ENCODE data around the gene KCNQ1.

The KCNQ1 gene

DNA sequence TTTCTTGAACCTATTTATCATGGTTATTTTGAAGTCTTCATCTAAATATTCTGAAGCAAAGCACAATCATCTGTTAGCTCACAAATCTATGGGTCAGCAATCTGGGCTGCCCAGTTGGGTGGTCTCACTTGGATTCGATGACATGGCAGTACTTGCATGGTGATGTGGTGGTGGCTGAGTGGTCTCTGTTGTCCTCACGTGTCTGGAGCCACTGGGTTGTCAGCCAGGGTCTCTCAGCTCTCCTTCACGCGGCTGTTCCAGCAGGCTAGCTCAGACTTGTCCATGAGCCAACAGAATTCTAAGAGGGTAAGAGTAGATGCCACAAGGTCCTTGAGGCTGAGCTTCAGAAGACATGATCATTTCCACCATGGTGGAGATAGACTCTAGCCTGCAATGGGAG lies 321.4 kb downstream of the KCNQ1 start:
- no peak for DNase-seq (ENCODE audit: low read depth in 2 of 2)

DNA sequence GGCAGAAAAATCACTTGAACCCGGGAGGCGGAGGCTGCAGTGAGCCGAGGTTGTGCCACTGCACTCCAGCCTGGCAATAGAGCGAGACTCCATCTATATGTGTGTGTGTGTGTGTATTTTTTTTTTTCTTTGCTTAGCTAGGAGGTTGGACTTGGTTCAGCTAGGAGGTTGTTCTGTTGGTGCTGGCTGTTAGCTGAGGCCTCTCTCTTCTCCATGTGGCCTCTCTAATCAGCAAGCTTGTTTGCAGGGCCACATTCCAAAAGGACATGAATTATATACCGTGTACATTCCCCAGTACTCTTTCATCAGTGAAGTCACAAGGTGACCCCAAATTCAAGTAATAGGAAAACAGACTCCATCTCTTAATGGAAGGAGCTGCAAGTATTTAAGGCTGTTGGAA lies 322.3 kb downstream of the KCNQ1 start:
- no peak for DNase-seq (ENCODE audit: low read depth in 2 of 2)

DNA sequence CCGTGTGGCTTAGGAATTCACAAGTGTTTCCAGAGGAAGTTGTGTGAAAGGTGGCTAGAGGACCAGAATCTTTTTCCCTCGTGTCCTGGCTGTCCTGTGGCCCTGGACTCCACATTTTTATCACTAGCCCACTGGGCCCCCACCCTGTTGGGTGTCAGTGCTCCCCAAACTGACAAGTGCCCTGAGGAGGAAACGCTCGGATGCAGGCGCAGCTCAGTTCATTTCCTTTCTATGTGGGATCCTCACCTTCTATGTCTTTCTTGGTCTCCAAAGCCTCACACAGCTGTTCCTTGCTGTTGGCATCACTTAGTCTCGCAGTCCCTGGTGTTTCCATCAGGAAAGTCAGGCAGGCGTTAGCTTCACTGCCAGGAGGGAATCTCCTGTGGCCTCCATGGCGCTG lies 323.0 kb downstream of the KCNQ1 start:
- no peak for DNase-seq (ENCODE audit: low read depth in 2 of 2)

DNA sequence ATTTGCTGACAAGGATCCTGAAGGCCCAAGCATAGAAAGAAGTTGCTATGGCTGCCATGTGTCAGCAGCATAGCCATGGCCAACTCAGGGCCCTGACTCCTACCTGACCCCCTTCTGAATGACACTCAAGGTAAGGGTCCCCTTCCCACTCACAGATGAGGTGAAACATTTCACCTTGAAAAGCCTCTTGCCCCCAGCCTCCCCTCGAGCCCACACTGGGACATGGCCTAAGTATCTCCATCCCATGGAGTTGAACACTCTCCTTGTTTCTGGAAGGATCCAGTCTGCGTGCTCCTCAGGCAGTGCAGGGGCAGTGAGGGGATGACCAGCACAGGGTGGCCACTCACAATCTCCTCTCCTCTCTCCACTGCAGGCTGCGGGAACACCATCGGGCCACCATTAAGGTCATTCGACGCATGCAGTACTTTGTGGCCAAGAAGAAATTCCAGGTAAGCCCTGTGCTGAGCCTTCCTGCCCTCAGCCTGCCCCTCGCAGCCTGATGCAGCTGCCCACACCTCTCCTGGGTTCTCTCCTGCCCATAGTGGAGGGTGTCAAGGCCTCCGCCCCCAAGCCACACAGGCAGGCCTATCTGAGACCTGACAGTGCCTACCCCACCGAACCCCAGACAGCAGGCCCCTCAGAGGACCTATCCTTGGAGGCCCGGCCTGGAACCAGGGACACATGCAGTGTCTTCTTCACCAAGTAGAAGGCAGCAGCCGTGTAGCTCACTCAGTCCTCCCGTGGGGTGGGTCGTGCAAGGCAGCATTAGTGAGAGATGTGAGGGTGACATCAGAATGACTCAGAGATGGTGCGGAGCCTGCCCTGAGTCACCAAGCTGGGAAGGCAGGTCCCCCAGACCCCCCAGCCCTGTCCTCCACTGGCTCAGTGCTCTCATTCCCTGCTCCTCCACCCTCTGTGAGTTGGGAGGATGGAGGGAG lies 323.9 kb downstream of the KCNQ1 start:
- DNase-seq (ENCODE audit: low read depth in 2 of 2) = no peak

DNA sequence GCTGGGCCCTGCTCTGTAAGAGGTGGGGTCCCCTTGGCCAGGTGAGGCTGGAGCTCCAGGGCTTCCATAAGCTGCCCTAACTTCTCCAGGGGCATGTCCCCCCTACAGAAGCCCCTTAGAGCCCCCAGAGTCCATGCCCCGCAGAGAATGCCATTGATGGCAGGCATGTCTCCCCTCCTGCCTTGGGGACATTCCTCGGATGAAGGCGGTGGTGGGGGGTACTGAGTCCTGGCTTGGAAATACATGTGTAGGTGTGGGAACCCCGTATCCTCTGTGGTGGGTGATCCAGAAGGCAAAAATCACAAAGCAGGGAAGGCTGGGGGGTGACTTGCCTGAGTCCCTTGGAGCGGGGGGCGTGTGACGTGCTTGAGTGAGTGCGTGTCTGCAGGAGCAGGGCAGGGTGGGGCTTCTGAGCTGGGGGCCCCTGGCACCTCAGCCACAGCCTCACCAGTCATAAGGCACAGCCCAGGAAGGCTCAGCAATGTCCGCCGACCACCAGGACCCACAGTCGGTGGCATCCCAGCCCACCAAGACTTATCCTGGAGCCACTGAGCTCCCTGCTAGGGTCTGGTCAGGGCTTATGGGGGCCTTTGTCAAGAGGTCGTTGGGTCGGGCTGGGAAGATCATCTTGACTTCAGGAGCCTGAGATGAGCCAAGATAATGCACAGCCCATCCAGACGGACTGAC lies 324.7 kb downstream of the KCNQ1 start:
- DNase-seq (ENCODE audit: low read depth in 2 of 2) = no peak

DNA sequence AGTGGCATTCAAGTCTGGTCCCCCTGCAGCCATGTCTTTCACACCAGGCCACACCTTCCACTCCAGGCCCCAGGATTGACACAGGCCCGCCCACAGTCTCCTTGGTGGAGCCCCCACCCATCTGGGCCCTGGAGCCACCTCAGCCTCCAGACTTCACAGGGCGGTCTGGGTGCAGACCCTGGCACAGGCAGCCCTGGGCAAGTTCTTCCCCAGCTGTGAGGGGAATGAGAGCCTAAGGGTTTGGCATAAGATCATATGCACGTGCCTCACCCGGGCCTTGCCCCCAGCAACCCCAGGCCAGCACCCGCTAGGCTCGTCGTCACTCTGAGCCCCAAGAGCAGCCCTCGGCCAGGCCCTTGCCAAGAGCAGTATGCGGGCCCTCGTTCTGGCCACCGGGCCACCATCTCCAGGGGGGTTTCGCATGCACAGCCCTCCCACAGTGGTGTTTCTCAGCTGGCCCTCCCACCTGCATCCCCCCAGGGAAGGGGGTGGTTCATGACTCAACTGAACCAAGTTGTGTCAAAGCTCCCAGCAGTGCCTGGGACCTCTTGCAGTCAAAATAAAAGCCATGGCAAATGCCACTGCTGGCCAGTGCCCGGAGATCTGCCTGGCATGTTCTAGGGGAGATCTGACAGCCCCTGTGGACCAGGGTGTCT lies 325.4 kb downstream of the KCNQ1 start:
- no peak for DNase-seq (ENCODE audit: low read depth in 2 of 2)

DNA sequence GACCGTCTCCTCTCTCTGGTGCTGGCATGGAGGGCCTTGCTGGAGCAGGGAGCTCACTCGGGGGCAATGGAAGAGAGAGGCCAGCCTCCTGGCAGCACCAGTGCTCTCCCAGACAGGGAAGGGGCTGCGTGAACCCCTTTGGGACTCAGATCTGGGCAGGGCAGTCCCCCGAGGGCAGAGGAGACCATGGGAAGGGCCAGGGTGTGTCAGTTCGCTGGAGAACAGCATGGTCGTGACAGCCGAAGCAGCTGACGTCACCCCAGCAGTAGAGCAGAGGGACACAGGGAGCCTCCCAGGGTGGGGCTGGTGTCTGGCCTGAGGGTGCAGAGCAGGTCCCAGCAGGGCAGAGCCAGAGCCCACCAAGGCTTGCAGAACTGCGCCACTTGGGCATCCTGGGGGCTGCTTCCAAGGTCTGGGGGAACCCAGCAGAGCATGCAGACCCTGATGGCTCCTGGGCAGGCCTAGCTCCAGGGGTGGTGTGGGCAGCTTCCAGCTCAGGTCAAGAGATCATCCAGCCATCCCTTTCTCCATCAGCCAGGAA lies 326.0 kb downstream of the KCNQ1 start:
- no peak for DNase-seq (ENCODE audit: low read depth in 2 of 2)

DNA sequence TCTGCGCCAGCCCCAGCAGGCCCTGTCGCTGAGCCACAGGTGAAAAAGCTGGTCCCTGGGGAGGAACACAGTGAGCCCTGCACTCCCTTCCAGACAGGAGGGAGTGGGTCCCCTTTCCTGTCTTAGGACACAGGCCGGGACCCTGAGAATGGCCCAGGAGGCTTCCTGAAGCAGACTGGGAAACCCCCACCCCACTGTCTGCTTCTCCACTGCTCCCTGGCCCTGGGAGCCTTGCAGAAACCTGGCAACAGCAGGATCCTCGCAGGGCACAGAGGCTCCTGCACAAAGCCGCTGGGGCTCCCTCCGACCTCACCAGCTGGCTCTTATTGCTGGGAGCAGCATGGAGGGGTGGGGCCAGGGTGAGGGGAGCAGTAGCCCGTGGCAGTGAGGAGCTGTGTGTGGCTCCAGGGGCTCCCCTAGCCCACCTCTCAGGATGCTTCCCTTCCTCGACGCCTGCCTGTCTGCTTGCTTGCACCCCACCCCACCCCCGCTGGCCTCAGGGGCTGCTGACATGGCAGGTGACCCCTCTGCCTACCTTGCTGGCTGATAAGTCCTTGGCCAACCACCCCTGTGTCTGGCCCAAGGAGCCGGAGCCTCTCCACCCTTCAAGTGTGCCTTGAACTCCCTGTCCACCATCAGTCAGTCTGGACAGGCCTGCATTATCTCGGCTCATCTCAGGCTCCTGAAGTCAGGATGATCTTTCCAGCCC lies 327.1 kb downstream of the KCNQ1 start:
- no peak for DNase-seq (ENCODE audit: low read depth in 2 of 2)

DNA sequence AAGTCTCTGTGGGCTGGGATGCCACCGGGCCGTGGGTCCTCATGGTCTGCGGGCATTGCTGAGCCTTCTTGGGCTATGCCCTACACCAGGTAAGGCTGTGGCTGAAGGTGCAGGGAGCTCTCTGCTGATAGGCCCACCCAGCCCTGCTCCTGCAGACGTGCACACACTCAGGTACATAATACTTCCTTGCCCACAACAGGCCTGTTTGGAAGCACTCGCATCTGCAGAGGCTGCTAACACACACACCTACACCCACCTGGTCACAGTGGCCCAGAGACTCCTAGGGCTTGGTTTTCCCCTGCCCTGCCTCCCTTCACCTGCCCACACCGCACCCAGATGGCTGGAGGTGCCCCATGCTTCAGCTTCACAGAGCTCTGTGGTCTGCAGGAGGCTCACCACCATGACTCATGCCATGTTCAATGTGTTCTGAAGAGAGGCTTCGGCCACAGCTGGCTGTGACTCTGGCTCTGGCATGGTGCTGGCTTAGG lies 327.8 kb downstream of the KCNQ1 start:
- no peak for DNase-seq (ENCODE audit: low read depth in 2 of 2)

DNA sequence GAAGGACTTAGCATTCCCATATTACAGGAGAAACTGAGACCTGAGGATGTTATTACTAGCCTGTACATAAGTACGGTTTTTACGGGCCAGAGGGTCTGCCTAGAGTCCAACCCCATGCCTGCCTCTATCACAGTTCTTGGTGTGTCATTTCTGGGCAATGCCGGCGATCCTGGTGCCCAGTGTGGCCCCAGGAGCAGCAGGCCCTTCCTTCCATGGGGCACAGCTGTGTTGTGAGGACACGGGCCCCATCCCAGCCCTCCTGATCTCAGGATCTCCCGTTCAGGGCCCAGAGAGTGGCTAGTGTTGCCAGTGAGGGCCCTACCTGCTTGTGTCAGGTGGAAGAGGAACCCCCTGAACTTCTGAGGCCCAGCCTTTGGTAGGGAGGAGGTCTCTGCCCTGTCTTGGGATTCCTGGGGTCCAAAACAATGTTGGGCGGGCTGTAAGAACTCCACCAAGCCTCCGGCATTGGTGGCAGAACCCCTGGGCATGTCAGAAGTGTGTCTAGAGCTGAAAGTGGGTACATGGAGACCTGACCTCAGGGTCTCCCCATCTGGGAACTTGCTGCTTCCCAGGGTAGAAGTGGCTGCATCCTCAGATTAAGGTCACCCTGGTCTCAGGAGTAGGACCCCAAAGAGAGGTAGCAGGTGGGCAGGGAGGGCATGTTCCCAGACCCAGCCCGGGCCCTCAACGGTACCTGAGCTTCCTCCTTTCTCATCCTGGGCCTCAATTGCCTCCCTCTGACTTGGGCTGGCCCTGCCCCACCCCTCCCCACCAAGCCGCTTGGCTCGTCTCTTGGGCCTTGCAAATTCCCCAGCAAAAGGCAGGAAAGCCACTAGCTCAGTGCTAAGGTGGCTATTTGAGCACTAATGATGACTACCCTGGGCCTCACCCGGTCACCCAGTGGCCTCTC lies 329.6 kb downstream of the KCNQ1 start:
- no peak for DNase-seq (ENCODE audit: low read depth in 2 of 2)

DNA sequence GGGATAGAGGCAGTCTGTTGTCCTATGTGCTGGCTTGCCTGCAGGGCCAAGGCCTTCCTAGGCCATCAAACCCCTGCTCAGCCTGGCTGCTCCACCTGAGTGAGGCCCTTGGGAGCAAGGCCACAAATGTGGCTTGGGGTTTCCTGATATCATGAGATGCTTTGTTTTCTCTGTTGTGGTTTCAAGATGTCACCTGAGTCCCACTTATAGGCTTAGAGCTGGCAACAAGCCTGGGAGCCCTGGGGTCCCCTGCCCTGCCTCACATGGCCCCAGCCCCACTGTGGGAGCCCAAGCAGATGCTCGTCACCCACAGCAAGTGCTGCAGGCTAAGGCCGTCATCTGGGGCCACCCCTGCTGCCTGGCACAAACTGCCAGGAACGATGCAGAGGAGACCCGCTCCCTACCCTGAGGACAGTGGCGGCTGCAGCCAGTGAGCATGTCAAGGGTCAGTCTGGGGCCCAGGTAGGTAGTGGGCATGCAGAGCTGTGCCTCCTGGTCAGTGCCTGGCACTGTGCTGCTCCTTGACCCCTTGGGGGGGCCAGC lies 330.3 kb downstream of the KCNQ1 start:
- no peak for DNase-seq (ENCODE audit: low read depth in 2 of 2)

DNA sequence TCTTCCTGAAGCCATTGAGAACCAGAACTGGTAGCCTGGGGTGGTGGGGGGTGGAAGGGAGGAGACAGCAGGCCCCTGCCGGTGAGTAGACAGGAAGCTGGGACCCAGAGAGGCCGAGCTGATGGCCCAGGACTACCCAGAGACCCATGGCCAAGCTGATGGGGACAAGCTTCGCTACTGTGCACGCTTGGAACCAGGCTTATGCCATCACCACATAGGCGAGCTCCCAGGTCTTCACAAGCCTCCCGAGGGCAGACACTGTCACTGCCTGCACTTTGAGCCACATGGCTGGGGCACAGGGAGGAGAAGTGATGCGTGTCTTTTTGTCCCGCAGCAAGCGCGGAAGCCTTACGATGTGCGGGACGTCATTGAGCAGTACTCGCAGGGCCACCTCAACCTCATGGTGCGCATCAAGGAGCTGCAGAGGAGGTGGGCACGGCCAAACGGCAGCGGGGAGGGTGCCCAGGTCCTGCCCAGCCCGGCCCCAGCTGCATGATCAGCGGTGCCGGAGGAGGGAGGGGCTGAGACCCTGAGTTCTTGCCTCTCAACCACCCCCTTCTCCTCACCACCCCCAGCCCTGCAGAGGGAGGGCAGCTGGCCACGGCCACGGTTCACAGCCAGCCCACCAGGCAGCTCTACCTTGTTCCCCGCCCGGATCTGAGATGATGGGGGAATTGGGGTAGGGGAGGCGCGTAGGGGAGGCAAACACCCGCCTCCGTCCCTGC lies 331.0 kb downstream of the KCNQ1 start:
- DNase-seq (ENCODE audit: low read depth in 2 of 2) = no peak

DNA sequence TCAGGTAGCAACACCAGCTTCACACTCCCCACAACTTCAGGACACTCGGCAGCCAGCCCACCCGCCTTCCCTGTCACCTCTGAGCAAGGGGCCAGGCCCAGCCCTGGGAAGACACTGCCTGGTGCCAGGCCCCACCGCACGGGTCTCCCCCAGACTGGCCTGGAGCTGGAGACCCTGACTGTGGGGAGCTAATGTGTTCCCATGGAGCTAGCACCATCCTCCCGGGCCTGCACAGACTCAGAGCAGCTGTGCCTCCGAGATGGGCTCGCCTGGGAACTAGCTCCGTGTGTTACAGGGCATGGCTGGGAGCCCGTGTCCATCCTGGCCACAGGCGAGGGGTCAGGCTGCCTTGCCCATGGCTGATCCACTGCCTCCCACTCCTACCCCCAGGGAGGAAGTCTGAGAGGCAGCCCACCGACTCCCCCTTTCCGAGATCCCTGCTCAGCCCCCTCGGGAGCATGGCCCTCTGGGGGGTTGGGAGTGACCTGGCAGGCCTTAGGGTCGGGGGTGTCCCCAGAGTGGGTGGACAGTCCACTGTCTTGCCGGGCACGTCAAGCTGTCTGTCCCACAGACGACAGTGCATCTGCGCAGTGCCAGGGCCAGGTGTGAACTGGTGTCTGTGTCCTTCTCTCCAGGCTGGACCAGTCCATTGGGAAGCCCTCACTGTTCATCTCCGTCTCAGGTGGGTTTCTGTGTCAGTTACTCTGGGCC lies 331.7 kb downstream of the KCNQ1 start:
- DNase-seq (ENCODE audit: low read depth in 2 of 2) = no peak

DNA sequence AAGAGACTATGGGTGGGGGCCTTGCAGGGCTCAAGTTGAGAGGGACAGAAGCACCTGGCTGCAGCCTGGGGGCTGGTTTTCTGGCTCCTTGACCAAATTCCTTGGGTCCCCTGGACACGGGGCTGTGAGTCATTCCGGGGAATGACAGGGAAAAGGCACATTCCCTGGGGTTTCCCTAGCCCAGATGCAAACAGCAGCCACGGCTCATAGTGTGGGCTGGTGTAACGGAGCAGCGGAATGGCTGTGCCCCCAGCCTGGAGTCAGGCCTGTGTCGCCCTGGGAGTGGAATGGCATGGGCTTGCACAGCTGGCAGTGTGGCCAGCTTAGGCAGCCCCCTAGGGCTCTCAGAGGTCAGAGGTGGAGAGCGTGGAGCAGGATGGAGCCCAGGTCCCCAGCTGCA lies 332.6 kb downstream of the KCNQ1 start:
- no peak for DNase-seq (ENCODE audit: low read depth in 2 of 2)

DNA sequence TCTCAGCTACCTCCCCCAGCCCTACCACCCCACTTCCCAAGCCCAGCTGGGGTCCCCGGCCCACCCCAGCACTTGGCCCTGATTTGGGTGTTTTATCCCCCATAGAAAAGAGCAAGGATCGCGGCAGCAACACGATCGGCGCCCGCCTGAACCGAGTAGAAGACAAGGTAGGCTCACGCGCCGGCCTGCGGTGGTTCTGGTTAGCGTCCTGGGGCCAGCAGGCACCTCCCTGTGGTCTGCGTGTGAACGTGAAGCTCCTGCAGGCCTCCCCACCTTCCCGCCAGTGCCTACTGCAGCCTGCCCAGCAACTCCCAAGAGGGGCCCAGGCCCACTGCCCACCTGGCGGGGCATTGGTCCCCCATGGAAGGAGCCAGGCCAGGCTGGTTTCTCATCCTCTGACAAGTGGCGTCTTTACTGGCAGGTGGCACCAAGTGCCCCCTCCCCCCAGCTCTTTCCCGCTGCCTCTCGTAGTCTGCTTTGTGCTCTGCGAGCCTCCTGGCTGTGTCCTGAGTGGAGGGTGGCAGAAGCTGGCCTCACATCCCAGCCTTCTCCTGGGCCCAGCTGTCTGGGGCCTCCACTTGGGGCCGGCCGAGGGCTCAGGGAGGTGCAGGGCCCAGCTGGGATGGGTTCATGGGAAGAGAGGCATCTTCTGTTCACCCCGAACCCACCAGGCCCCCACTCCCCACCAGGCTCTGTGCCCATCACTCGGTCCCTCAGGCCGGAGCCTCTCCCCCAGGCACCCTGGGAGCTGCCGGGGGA lies 333.2 kb downstream of the KCNQ1 start:
- no peak for DNase-seq (ENCODE audit: low read depth in 2 of 2)

DNA sequence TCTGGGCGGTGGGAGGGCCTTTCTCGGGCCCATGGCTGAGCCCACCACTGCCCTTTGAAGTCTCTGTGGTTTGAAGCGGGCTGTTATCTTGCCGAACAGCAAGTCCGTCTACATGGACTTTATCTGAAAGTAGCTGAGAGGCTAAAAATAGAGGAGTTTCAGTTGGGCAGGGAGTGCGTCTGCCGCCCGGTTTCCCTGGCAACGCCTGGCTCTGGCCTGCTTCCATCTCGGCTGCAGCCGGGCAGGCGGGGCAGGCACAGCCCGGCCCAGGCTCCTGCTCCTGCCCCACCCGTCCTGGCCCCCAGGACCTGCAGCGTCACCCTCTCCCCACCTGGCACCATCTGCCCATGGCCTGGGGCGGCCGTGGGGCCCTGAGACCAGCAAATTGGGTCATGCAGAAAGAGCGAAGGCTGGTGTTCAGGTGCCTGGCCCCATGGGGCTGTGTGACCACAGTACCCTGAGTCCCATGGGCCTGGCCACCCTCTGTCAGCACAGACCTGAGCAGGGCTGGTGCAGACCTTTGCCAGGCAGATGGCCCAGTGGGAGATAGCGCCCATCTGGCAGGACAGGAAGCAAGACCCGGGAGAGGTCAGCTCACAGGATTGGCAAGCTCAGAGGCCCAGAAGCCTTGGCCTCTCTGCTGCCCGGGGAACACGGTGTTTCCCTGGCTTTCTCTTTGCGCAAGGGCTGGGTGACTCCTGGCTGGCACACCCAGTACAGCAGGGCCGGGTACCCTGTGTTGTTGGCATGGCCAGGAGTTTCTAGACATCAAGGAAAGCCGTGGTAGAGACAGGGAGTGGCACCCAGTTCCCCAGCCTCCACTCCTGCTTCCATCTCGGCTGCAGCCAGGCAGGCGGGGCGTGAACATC lies 334.1 kb downstream of the KCNQ1 start:
- no peak for DNase-seq (ENCODE audit: low read depth in 2 of 2)

DNA sequence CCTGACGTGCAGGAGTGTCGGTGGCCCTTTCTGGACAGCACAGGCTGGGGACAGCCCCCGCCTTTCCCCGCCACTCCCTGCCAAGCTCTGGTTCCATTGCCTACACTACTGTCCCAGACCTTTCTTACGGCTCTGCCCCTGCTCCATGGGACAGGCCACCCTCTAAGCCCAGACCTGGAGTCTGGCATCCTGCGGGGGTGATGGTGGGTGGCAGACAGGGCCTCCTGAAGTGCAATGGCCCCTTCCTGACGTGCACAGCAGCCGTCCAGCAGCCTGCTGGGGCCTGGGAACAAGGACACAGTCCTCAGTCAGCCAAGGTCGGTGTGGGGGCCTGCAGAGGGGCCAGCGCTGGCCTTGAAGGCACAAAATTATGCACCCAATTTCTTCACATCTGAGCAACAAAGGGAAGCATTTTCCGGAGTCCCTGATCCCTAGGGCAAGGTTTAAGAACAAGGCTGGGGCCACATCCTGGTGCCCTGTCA lies 334.7 kb downstream of the KCNQ1 start:
- no peak for DNase-seq (ENCODE audit: low read depth in 2 of 2)
